GM20431 (cell line): ENCODE results near the gene TBC1D7.

Source experiments
- in situ Hi-C: fragments of 300-500 bp; cut with MseI, MboI; formaldehyde crosslinking; loops from one replicate; pipeline ENCODE4 v1.15.0; 2020; ENCODE audit warnings: low sequenced_read_pairs; ENCODE audit not compliant: unreplicated experiment

TBC1D7 gene

GRCh38 chr6:13357551-13358075 lies 29.3 kb upstream of the TBC1D7 start:
- in situ Hi-C loops, result no loop called here

GRCh38 chr6:13355999-13356785 lies 27.9 kb upstream of the TBC1D7 start:
- in situ Hi-C loops, result no loop called here

- in situ Hi-C loops, result no loop called here
Measured at GRCh38 chr6:13355043-13355945, 27.0 kb upstream of the TBC1D7 start.

- in situ Hi-C loops, result no loop called here
Measured at GRCh38 chr6:13354331-13355042, 26.1 kb upstream of the TBC1D7 start.

GRCh38 chr6:13352165-13352564 lies 23.8 kb upstream of the TBC1D7 start:
- in situ Hi-C loops, result no loop called here

GRCh38 chr6:13351271-13351670 lies 22.9 kb upstream of the TBC1D7 start:
- in situ Hi-C loops, result no loop called here

GRCh38 chr6:13349811-13350506 lies 21.6 kb upstream of the TBC1D7 start:
- in situ Hi-C loops, result loop anchor here (25.0 kb wide), 1 partner anchor 187 kb away; no protein-coding TSS in a partner anchor

GRCh38 chr6:13348334-13349113 lies 20.2 kb upstream of the TBC1D7 start:
- in situ Hi-C loops, result loop anchor here (25.0 kb wide), 1 partner anchor 189 kb away; no protein-coding TSS in a partner anchor

GRCh38 chr6:13346245-13346644 lies 17.9 kb upstream of the TBC1D7 start:
- in situ Hi-C loops, result loop anchor here (25.0 kb wide), 1 partner anchor 191 kb away; no protein-coding TSS in a partner anchor

- in situ Hi-C loops, result loop anchor here (25.0 kb wide), 1 partner anchor 195 kb away; no protein-coding TSS in a partner anchor
Measured at GRCh38 chr6:13342414-13343019, 14.2 kb upstream of the TBC1D7 start.

- in situ Hi-C loops, result loop anchor here (25.0 kb wide), 1 partner anchor 197 kb away; no protein-coding TSS in a partner anchor
Measured at GRCh38 chr6:13339863-13340630, 11.7 kb upstream of the TBC1D7 start.

GRCh38 chr6:13338038-13338437 lies 9.7 kb upstream of the TBC1D7 start:
- in situ Hi-C loops, result loop anchor here (25.0 kb wide), 1 partner anchor 199 kb away; no protein-coding TSS in a partner anchor

GRCh38 chr6:13336553-13336952 lies 8.2 kb upstream of the TBC1D7 start:
- in situ Hi-C loops, result loop anchor here (25.0 kb wide), 1 partner anchor 201 kb away; no protein-coding TSS in a partner anchor

GRCh38 chr6:13334953-13335352 lies 6.6 kb upstream of the TBC1D7 start:
- in situ Hi-C loops, result loop anchor here (25.0 kb wide), 1 partner anchor 202 kb away; no protein-coding TSS in a partner anchor

GRCh38 chr6:13332349-13332706 lies 4.0 kb upstream of the TBC1D7 start:
- in situ Hi-C loops, result loop anchor here (25.0 kb wide), 1 partner anchor 205 kb away; no protein-coding TSS in a partner anchor

- in situ Hi-C loops, result loop anchor here (25.0 kb wide), 1 partner anchor 206 kb away; no protein-coding TSS in a partner anchor
Measured at GRCh38 chr6:13331516-13332348, 3.4 kb upstream of the TBC1D7 start.
